ENCODE data around the gene GJB4.
"Not testable (repeated sequence)": the region's sequence is repeated elsewhere in the genome, so short reads cannot be mapped to it uniquely, and the experiment has no call there.

GJB4 gene

GRCh38 chr1:34762474-34763141 lies 3.1 kb downstream of the GJB4 start:
- ChIA-PET CTCF (interaction anchor here (1.2 kb wide), 1 partner anchor 19 kb away, joined by 4 read pairs; no protein-coding TSS in a partner anchor), POLR2A (no interaction called here)
- DNase-seq (ENCODE audit: extremely low spot score), result no peak
- TF ChIP-seq CTCF (IDR thresholded peaks at IDR 0.05; ENCODE audit: control extremely low read depth, extremely low read depth, low read depth, missing control alignments), result no peak

DNA sequence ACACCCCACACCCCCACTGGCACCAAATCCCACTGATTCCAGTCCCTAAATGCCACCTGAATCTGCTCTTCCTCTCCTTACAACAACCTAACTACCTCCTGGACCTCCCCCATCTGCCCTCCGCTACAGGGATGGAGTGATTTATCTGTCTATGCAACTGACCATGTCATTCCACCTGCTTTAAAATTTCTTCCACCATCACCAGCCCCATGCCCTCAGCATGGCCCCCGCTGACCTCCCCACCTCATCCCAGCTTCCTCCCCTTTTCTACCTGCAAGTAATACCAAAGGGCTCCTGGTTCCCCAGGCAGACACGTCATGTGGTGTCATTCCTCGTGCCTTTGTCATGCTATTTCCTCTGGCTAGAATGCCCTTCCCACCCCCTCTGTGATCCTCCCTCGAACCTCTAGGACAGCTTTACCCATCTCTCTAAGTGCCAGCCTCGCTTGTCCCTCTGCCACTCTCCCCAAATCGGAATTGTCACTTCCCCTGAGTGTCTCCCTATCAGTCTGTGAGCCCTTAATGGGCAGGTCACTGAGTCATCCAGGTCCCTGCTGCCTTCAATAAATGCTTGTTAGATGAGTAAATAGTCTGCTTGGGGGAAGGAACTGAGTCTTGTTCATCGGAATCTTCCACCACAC lies 3.7 kb downstream of the GJB4 start:
- no peak for TF ChIP-seq CTCF (IDR thresholded peaks at IDR 0.05; ENCODE audit: control extremely low read depth, extremely low read depth, low read depth, missing control alignments)
- ChIA-PET POLR2A (no interaction called here), CTCF (interaction anchor here (1.2 kb wide), 1 partner anchor 20 kb away, joined by 4 read pairs; no protein-coding TSS in a partner anchor)
- no peak for DNase-seq (ENCODE audit: extremely low spot score)

DNA sequence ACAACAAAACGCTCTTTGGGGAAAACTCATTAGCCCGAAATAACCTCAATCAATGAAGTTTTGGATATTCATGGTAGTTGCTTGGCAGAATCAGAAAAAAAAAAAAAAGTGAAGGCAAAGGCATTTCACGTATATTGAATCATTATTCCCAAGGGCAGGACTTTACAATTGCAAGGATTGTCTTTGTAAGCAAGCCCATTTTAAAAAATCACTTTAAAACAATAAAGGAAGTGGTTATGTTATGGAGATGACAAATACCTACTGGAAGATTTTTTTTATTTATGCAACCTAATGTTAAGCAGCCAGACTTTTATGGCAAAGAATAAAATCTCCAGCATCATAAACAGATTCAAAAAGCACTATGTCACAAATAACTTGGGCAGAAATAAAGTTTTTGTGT lies 9.3 kb downstream of the GJB4 start:
- POLR2A ChIA-PET, result no interaction called here
- CTCF ChIA-PET, result interaction anchor here (2.6 kb wide), 1 partner anchor 17 kb away, joined by 5 read pairs; no protein-coding TSS in a partner anchor
- no peak for TF ChIP-seq CTCF (IDR thresholded peaks at IDR 0.05; ENCODE audit: control extremely low read depth, extremely low read depth, low read depth, missing control alignments)
- DNase-seq (ENCODE audit: extremely low spot score), result no peak

- ChIA-PET POLR2A (no interaction called here), CTCF (interaction anchor here (1.1 to 2.6 kb wide), 2 partner anchors 15 to 95 kb away, joined by 3 to 5 read pairs; no protein-coding TSS in a partner anchor)
- no peak for TF ChIP-seq CTCF (IDR thresholded peaks at IDR 0.05; ENCODE audit: control extremely low read depth, extremely low read depth, low read depth, missing control alignments)
- no peak for DNase-seq (ENCODE audit: extremely low spot score)
Measured at GRCh38 chr1:34770891-34771504, 11.5 kb downstream of the GJB4 start.

DNA sequence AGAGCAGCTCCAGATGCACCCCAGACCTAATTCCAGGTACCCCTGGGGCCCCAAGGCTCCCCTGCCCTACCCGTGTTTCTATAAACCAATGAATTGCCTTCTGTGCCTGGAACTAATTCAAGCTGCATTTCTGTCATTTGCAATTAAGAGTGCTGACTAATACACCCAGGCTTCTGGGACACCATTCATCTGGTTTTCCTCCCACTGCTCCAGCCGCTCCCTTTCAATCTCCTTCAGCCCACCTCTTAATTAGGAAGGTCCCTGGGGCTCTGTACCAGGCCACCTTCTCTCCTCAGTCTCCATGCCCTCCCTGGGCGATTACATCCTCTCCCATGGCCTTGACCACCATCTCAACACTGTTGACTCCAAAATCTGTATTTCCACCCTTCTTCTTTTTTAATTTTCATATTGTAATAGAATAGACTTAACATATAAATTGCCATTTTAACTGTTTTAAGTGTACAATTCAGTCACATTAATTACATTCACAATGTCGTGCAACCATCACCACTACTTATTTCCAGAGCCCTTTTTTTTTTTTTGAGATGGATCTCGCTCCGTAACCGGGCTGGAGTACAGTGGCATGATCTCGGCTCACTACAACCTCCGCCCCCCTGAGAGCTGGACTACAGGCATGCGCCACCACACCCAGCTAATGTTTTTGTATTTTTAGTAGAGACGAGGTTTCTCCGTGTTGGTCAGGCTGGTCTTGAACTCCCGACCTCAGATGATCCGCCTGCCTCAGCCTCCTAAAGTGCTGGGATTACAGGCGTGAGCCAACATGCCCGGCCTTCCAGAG lies 12.2 kb downstream of the GJB4 start:
- TF ChIP-seq CTCF (IDR thresholded peaks at IDR 0.05; ENCODE audit: control extremely low read depth, extremely low read depth, low read depth, missing control alignments), result no peak
- ChIA-PET POLR2A (no interaction called here), CTCF (interaction anchor here (1.1 kb wide), 1 partner anchor 95 kb away, joined by 3 read pairs; no protein-coding TSS in a partner anchor)
- no peak for DNase-seq (ENCODE audit: extremely low spot score)

DNA sequence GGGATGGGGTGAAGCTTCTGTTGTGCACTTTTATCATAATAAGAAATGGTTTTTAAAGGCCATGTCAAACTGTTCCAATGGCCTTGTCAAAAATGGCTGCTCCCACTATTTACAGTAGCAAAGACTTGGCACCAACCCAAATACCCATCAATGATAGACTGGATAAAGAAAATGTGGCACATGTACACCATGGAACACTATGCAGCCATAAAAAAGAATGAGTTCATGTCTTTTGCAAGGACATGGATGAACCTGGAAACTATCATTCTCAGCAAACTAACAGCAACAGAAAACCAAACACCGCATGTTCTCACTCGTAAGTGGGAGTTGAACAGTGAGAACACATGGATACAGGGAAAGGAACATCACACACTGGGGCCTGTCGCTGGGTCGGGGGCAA lies 13.6 kb downstream of the GJB4 start:
- DNase-seq (ENCODE audit: extremely low spot score); POLR2A ChIA-PET: not testable (repeated sequence)
- CTCF ChIA-PET, result interaction anchor here (1.1 kb wide), 1 partner anchor 13 kb away, joined by 3 read pairs; no protein-coding TSS in a partner anchor
